GM12891 (cell line): ENCODE data around the gene ANKRD62.

Experiments
- POLR2A ChIP-seq: IDR thresholded peaks from 2 replicates; pipeline ENCODE4 v1.6.1; 2011; ENCODE audit warnings: low read depth, low read length, control low read depth
- POLR2AphosphoS5 ChIP-seq: IDR thresholded peaks from 2 replicates; pipeline ENCODE4 v1.6.1; 2011; ENCODE audit warnings: low read depth, low read length, control low read depth
- POU2F2 ChIP-seq: IDR thresholded peaks from 2 replicates; pipeline ENCODE4 v1.6.1; 2011; ENCODE audit warnings: low read depth, mild to moderate bottlenecking, control low read depth, low read length, moderate library complexity
- SPI1 ChIP-seq: IDR thresholded peaks from 2 replicates; pipeline ENCODE4 v1.6.1; 2011; ENCODE audit warnings: low read depth, low read length, control low read depth
- TAF1 ChIP-seq: IDR thresholded peaks from 2 replicates; pipeline ENCODE4 v1.6.1; 2011; ENCODE audit warnings: low read depth, low read length, control low read depth

- no peak for TF ChIP-seq POLR2A
- no peak for TF ChIP-seq POLR2AphosphoS5
- no peak for TF ChIP-seq TAF1
- no peak for TF ChIP-seq POU2F2
- TF ChIP-seq SPI1, result no peak
Measured at GRCh38 chr18:12044591-12044990, 49.1 kb upstream of the ANKRD62 start.
